Measurements from ENCODE around the gene SLC7A7. TPM values are rescaled to one million over a fixed set of nuclear protein-coding genes. Genes with fewer than 3 reads are reported as not detected.
A peak's percentile ranks its signal among the peaks of the same experiment; 100 is the strongest.

SLC7A7 gene
- total and polyA plus RNA-seq, 2 of the 13 experiments (the other 11 are each of a cell fraction or from before 2014, with no cell fraction given), result 0.13 to 0.63 TPM

DNA sequence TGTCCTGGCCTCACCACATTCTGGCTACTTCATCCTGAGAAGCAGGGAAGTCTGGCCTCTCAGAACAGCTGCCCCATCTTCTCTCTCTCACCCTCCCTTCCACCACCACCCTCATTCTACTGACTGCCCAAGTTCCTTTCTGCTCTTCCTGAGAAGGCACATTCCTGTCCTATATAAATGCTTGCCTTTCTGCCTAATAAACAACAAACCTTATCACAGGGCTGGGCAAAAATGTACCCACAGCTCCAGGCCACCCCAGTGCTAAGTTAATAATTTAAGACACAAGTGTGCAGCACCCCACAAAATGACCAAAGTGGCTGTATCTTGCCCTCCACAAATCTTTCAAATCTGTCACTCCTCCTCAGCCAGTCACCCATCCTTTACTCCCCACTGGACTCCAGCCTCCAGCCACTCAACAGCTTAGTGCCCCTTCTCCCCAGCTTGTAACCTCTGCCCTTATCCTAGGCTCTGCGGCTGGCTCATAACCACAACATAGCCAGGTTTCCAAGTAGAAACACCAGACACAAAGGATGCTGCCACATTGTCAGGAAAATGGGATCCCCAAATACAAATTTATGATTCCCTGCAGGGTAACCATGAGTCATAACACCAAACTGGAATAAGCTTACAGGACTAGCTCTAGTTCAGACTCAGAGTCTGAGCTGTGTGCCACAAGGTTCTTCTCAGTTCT lies 33.8 kb downstream of the SLC7A7 start (continued):
- TF ChIP-seq ZNF619 (CRISPR knock-in tag; IDR thresholded peaks at IDR 0.05) (0 out of 2 replicates have a peak, but pooled peaks have one; percentile 33), KDM3A (CRISPR knock-in tag; IDR thresholded peaks at IDR 0.05; ENCODE audit: low read depth) (no peak), FOXA3 (CRISPR knock-in tag; IDR thresholded peaks at IDR 0.05) (no peak), POLR2AphosphoS2 (IDR thresholded peaks at IDR 0.05; ENCODE audit: low read depth, low read length) (no peak), ZFYVE20 (CRISPR knock-in tag; IDR thresholded peaks at IDR 0.05; ENCODE audit: borderline replicate concordance, low read depth) (no peak)
- TF ChIP-seq, protein P1, sequence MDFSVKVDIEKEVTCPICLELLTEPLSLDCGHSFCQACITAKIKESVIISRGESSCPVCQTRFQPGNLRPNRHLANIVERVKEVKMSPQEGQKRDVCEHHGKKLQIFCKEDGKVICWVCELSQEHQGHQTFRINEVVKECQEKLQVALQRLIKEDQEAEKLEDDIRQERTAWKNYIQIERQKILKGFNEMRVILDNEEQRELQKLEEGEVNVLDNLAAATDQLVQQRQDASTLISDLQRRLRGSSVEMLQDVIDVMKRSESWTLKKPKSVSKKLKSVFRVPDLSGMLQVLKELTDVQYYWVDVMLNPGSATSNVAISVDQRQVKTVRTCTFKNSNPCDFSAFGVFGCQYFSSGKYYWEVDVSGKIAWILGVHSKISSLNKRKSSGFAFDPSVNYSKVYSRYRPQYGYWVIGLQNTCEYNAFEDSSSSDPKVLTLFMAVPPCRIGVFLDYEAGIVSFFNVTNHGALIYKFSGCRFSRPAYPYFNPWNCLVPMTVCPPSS (IDR thresholded peaks at IDR 0.05), result peak; percentile 23; the same call in 1 of the 2 replicates

DNA sequence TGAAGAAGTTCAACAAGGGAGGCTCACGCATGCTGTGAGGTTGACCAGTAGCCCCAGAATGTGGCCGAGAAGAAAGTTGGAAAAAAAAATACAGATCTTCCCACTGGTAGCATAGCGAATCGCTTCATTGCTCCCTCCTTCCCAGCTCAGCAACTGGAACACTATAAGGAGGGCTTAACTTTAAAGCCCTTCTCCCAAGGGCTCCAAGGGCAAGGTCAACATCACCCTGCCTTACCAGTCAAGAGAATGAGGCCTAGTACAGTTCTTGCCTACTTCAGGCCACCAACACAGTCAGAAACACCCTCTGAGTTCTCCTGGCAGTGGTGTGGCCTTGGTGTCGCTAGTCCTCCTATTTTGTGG lies 34.3 kb downstream of the SLC7A7 start:
- no peaks in the 10 kb centered on the region for H4K20me1 ChIP-seq (ENCODE audit: insufficient read depth, low read length)
- ChIA-PET POLR2A (interaction anchor here (1.0 to 2.3 kb wide), 3 partner anchors 8 to 38 kb away, joined by 4 to 14 read pairs (median 6); partner anchors contain the start of gene OXA1L), CTCF (ENCODE audit: low intra/inter-chr PET ratio, low total read pairs) (interaction anchor here (1.3 kb wide), 1 partner anchor 72 kb away, joined by 5 read pairs; no protein-coding TSS in a partner anchor)
- H3K4me2 ChIP-seq (ENCODE audit: low read depth, low read length), result no peak overlapping the region
- TF ChIP-seq ZBTB1 (CRISPR knock-in tag; IDR thresholded peaks at IDR 0.05; ENCODE audit: borderline replicate concordance) (no peak), KLF13 (CRISPR knock-in tag; IDR thresholded peaks at IDR 0.05) (0 out of 2 replicates have a peak, but pooled peaks have one; percentile 44), RAD21 (CRISPR knock-in tag; IDR thresholded peaks at IDR 0.05) (0 out of 2 replicates have a peak, but pooled peaks have one; percentile 11), HHEX (CRISPR knock-in tag; IDR thresholded peaks at IDR 0.05) (peak; percentile 10; the same call in 1 of the 2 replicates)
- no peak overlapping the region for H3K27ac ChIP-seq (ENCODE audit: extremely low read length, insufficient read depth, low read length)
- 53% methylated on average over 5 of the region's 5 CpGs for WGBS (ENCODE audit: low lambda C conversion rate)
- FAIRE-seq, result no peak
- no peak for DNase-seq (ENCODE audit: low spot score)
- intact Hi-C loops (cut with micrococcal nuclease; ENCODE audit: unreplicated experiment) (no loop called here), in situ Hi-C loops (cut with HindIII; ENCODE audit: extremely low pct_ligation_motif_present, low pct_unique_long_range_greater_than_20kb) (no loop called here)
- H3K4me3 ChIP-seq (replicated peaks in 1 of 3; ENCODE audit: insufficient read depth in 1 of 3, low read depth in 2 of 3, low read length in 3 of 3), result no peak overlapping the region
- no peak overlapping the region for H2AFZ ChIP-seq (ENCODE audit: low read length)
- no peak overlapping the region for H3K9ac ChIP-seq (ENCODE audit: insufficient read depth, low read depth, low read length)
- no peaks in the 10 kb centered on the region for H3K27me3 ChIP-seq (ENCODE audit: control insufficient read depth in 1 of 2, insufficient read depth in 2 of 2, low read length in 2 of 2)
- no peaks in the 10 kb centered on the region for H3K36me3 ChIP-seq (replicated peaks in 1 of 2; ENCODE audit: control insufficient read depth in 1 of 2, insufficient read depth in 2 of 2, low read length in 2 of 2)
- peak; percentile 1; the same call in 2 of the 3 replicates for ATAC-seq
- H3K9me3 ChIP-seq (ENCODE audit: low read length), result no peaks in the 10 kb centered on the region
- H3K79me2 ChIP-seq (ENCODE audit: insufficient read depth, low read length), result no peaks in the 10 kb centered on the region
- H3K4me1 ChIP-seq (ENCODE audit: insufficient read depth, low read length), result peaks cover 7% of the 10 kb centered on the region; the same call in 1 of the 2 replicates
- BruUV-seq (replicated peaks), result no TSS peak

All from HepG2 (cell line).